ENCODE data around the gene ADCY7.
"Not testable (repeated sequence)": the region's sequence is repeated elsewhere in the genome, so short reads cannot be mapped to it uniquely, and the experiment has no call there.

ADCY7 gene

GRCh38 chr16:50329446-50330189, 63.3 kb downstream of the ADCY7 start:
- Histone ChIP-seq H3K9ac (ENCODE audit: low read depth, low read length) (no peak overlapping the region), H3K4me1 (ENCODE audit: insufficient read depth, low read length) (no peaks in the 10 kb centered on the region), H3K36me3 (ENCODE audit: insufficient read depth, low read depth, low read length) (peaks cover 95% of the 10 kb centered on the region)

GRCh38 chr16:50331570-50331969, 65.2 kb downstream of the ADCY7 start:
- H3K9me3 ChIP-seq (ENCODE audit: insufficient read depth, low read depth, low read length): no peaks in the 10 kb centered on the region
- H3K36me3 ChIP-seq (ENCODE audit: insufficient read depth, low read depth, low read length): peaks cover 94% of the 10 kb centered on the region
- no peaks in the 10 kb centered on the region for H3K27me3 ChIP-seq (ENCODE audit: insufficient read depth, low read length)
- no peak overlapping the region for H3K27ac ChIP-seq (ENCODE audit: low read length)
- no peak overlapping the region for H3K4me3 ChIP-seq (ENCODE audit: low read length)
- no peaks in the 10 kb centered on the region for H3K4me1 ChIP-seq (ENCODE audit: insufficient read depth, low read length)
- no peak overlapping the region for H3K9ac ChIP-seq (ENCODE audit: low read depth, low read length)

More at GRCh38 chr16:50329446-50330189, 63.3 kb downstream of the ADCY7 start:
- Histone ChIP-seq H3K9me3 (ENCODE audit: insufficient read depth, low read depth, low read length) (no peaks in the 10 kb centered on the region), H3K27me3 (ENCODE audit: insufficient read depth, low read length) (no peaks in the 10 kb centered on the region), H3K4me3 (ENCODE audit: low read length) (no peak overlapping the region), H3K27ac (ENCODE audit: low read length) (no peak overlapping the region)

GRCh38 chr16:50332599-50332998, 66.2 kb downstream of the ADCY7 start:
- Histone ChIP-seq H3K4me1 (ENCODE audit: insufficient read depth, low read length) (no peaks in the 10 kb centered on the region), H3K27me3 (ENCODE audit: insufficient read depth, low read length) (no peaks in the 10 kb centered on the region), H3K9ac (ENCODE audit: low read depth, low read length) (no peak overlapping the region), H3K4me3 (ENCODE audit: low read length) (no peak overlapping the region), H3K36me3 (ENCODE audit: insufficient read depth, low read depth, low read length) (peaks cover 90% of the 10 kb centered on the region), H3K27ac (ENCODE audit: low read length) (no peak overlapping the region), H3K9me3 (ENCODE audit: insufficient read depth, low read depth, low read length) (no peaks in the 10 kb centered on the region)

- H3K4me3 ChIP-seq (ENCODE audit: low read length): no peak overlapping the region
- peaks cover 90% of the 10 kb centered on the region for H3K36me3 ChIP-seq (ENCODE audit: insufficient read depth, low read depth, low read length)
- H3K9ac ChIP-seq (ENCODE audit: low read depth, low read length): no peak overlapping the region
- H3K4me1 ChIP-seq (ENCODE audit: insufficient read depth, low read length): no peaks in the 10 kb centered on the region
- H3K27me3 ChIP-seq (ENCODE audit: insufficient read depth, low read length): no peaks in the 10 kb centered on the region
- no peak overlapping the region for H3K27ac ChIP-seq (ENCODE audit: low read length)
- H3K9me3 ChIP-seq (ENCODE audit: insufficient read depth, low read depth, low read length): no peaks in the 10 kb centered on the region
Measured at GRCh38 chr16:50334106-50334975, 68.0 kb downstream of the ADCY7 start.

- Histone ChIP-seq H3K27me3 (ENCODE audit: insufficient read depth, low read length) (no peaks in the 10 kb centered on the region), H3K27ac (ENCODE audit: low read length) (no peak overlapping the region), H3K9ac (ENCODE audit: low read depth, low read length) (no peak overlapping the region), H3K9me3 (ENCODE audit: insufficient read depth, low read depth, low read length) (no peaks in the 10 kb centered on the region), H3K4me1 (ENCODE audit: insufficient read depth, low read length) (no peaks in the 10 kb centered on the region), H3K4me3 (ENCODE audit: low read length) (no peak overlapping the region), H3K36me3 (ENCODE audit: insufficient read depth, low read depth, low read length) (peaks cover 90% of the 10 kb centered on the region)
Measured at GRCh38 chr16:50335196-50335958, 69.0 kb downstream of the ADCY7 start.

GRCh38 chr16:50336884-50337283, 70.5 kb downstream of the ADCY7 start:
- no peak overlapping the region for H3K27ac ChIP-seq (ENCODE audit: low read length)
- no peaks in the 10 kb centered on the region for H3K9me3 ChIP-seq (ENCODE audit: insufficient read depth, low read depth, low read length)
- H3K4me3 ChIP-seq (ENCODE audit: low read length): no peak overlapping the region
- H3K9ac ChIP-seq (ENCODE audit: low read depth, low read length): no peak overlapping the region
- peaks cover 93% of the 10 kb centered on the region for H3K36me3 ChIP-seq (ENCODE audit: insufficient read depth, low read depth, low read length)
- H3K4me1 ChIP-seq (ENCODE audit: insufficient read depth, low read length): no peaks in the 10 kb centered on the region
- no peaks in the 10 kb centered on the region for H3K27me3 ChIP-seq (ENCODE audit: insufficient read depth, low read length)

- H3K4me3 ChIP-seq (ENCODE audit: low read length): no peak overlapping the region
- no peaks in the 10 kb centered on the region for H3K27me3 ChIP-seq (ENCODE audit: insufficient read depth, low read length)
- H3K4me1 ChIP-seq (ENCODE audit: insufficient read depth, low read length): no peaks in the 10 kb centered on the region
- no peaks in the 10 kb centered on the region for H3K9me3 ChIP-seq (ENCODE audit: insufficient read depth, low read depth, low read length)
- peaks cover 93% of the 10 kb centered on the region for H3K36me3 ChIP-seq (ENCODE audit: insufficient read depth, low read depth, low read length)
- no peak overlapping the region for H3K27ac ChIP-seq (ENCODE audit: low read length)
- no peak overlapping the region for H3K9ac ChIP-seq (ENCODE audit: low read depth, low read length)
Measured at GRCh38 chr16:50338371-50339231, 72.2 kb downstream of the ADCY7 start.

GRCh38 chr16:50340578-50340977, 74.2 kb downstream of the ADCY7 start:
- Histone ChIP-seq H3K9ac (ENCODE audit: low read depth, low read length) (no peak overlapping the region), H3K27me3 (ENCODE audit: insufficient read depth, low read length) (no peaks in the 10 kb centered on the region), H3K4me3 (ENCODE audit: low read length) (no peak overlapping the region), H3K36me3 (ENCODE audit: insufficient read depth, low read depth, low read length) (peaks cover 82% of the 10 kb centered on the region), H3K27ac (ENCODE audit: low read length) (no peak overlapping the region), H3K9me3 (ENCODE audit: insufficient read depth, low read depth, low read length) (no peaks in the 10 kb centered on the region), H3K4me1 (ENCODE audit: insufficient read depth, low read length) (no peaks in the 10 kb centered on the region)

GRCh38 chr16:50343566-50343965, 77.2 kb downstream of the ADCY7 start:
- not testable (repeated sequence) for H3K4me3 ChIP-seq (ENCODE audit: low read length); H3K27me3 ChIP-seq (ENCODE audit: insufficient read depth, low read length); H3K27ac ChIP-seq (ENCODE audit: low read length); H3K4me1 ChIP-seq (ENCODE audit: insufficient read depth, low read length); H3K9ac ChIP-seq (ENCODE audit: low read depth, low read length); H3K9me3 ChIP-seq (ENCODE audit: insufficient read depth, low read depth, low read length)
- H3K36me3 ChIP-seq (ENCODE audit: insufficient read depth, low read depth, low read length): peaks cover 58% of the 10 kb centered on the region

- not testable (repeated sequence) for H3K9ac ChIP-seq (ENCODE audit: low read depth, low read length); H3K4me3 ChIP-seq (ENCODE audit: low read length); H3K27me3 ChIP-seq (ENCODE audit: insufficient read depth, low read length); H3K27ac ChIP-seq (ENCODE audit: low read length); H3K4me1 ChIP-seq (ENCODE audit: insufficient read depth, low read length); H3K9me3 ChIP-seq (ENCODE audit: insufficient read depth, low read depth, low read length)
- peaks cover 54% of the 10 kb centered on the region for H3K36me3 ChIP-seq (ENCODE audit: insufficient read depth, low read depth, low read length)
Measured at GRCh38 chr16:50345210-50345609, 78.9 kb downstream of the ADCY7 start.

GRCh38 chr16:50351116-50351515, 84.8 kb downstream of the ADCY7 start:
- no peaks in the 10 kb centered on the region for H3K27me3 ChIP-seq (ENCODE audit: insufficient read depth, low read length)
- no peak overlapping the region for H3K27ac ChIP-seq (ENCODE audit: low read length)
- no peak overlapping the region for H3K9ac ChIP-seq (ENCODE audit: low read depth, low read length)
- H3K4me3 ChIP-seq (ENCODE audit: low read length): no peak overlapping the region
- H3K36me3 ChIP-seq (ENCODE audit: insufficient read depth, low read depth, low read length): peaks cover 54% of the 10 kb centered on the region
- H3K4me1 ChIP-seq (ENCODE audit: insufficient read depth, low read length): no peaks in the 10 kb centered on the region
- no peaks in the 10 kb centered on the region for H3K9me3 ChIP-seq (ENCODE audit: insufficient read depth, low read depth, low read length)

Measured in iPS-20b (cell line).